ENCODE results near the gene MAU2. TPM values are rescaled to one million over a fixed set of nuclear protein-coding genes. Genes with fewer than 3 reads are reported as not detected.

Gene MAU2
- total and polyA plus RNA-seq, 2 of the 13 experiments (the other 11 are each of a cell fraction or from before 2014, with no cell fraction given) = 16.8 to 33.8 TPM

DNA sequence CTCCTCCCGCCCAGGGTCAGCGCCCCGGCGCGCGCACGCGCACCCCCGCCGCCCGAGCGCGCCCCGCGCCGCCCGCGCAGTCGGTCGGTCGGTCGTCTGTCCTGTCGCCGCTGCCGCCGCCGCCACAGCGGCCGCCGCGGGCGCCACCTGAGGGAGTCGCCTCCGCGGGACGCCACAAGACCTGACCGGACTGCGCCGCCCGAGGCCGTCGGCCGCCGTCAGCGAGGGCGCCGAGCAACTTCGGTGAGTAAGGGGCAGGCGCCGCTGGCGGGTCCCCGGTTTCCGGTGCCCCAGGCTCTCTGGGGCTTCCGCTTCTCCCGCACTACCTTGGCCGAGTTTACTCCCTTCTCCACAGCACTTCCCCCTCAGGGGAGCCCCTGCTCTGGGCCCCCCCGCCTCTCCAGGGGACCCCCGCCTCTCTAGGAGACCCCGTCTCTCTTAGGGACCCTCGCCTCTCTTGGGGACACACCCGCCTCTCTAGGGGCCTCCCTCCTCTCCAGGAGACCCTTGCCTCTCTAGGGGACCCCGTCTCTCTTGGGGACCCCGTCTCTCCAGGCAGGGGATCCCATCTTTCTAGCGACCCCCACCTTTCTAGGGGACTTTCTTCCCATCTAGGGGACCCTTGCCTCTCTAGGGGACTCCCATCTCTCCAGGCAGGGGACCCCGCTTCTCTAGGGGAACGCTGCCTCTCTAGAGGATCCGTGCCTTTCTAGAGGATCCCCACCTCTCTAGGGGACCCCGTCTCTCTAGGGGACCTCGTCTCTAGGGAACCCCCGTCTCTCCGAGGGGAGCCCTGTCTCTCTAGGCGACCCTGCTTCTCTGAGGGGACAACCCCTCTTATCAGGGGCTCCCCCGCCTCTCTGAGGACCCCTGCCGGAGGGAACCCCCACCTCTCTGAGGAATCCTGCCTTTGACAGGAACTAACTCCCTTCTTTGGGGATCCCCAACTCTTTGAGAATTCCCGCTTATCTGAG, 65.6 kb downstream of the MAU2 start:
- CTCF ChIA-PET (ENCODE audit: low intra/inter-chr PET ratio, low total read pairs) = no interaction called here
- peaks cover 45% of the 10 kb centered on the region for H3K79me2 ChIP-seq (ENCODE audit: insufficient read depth, low read length)
- TF ChIP-seq, protein P1, sequence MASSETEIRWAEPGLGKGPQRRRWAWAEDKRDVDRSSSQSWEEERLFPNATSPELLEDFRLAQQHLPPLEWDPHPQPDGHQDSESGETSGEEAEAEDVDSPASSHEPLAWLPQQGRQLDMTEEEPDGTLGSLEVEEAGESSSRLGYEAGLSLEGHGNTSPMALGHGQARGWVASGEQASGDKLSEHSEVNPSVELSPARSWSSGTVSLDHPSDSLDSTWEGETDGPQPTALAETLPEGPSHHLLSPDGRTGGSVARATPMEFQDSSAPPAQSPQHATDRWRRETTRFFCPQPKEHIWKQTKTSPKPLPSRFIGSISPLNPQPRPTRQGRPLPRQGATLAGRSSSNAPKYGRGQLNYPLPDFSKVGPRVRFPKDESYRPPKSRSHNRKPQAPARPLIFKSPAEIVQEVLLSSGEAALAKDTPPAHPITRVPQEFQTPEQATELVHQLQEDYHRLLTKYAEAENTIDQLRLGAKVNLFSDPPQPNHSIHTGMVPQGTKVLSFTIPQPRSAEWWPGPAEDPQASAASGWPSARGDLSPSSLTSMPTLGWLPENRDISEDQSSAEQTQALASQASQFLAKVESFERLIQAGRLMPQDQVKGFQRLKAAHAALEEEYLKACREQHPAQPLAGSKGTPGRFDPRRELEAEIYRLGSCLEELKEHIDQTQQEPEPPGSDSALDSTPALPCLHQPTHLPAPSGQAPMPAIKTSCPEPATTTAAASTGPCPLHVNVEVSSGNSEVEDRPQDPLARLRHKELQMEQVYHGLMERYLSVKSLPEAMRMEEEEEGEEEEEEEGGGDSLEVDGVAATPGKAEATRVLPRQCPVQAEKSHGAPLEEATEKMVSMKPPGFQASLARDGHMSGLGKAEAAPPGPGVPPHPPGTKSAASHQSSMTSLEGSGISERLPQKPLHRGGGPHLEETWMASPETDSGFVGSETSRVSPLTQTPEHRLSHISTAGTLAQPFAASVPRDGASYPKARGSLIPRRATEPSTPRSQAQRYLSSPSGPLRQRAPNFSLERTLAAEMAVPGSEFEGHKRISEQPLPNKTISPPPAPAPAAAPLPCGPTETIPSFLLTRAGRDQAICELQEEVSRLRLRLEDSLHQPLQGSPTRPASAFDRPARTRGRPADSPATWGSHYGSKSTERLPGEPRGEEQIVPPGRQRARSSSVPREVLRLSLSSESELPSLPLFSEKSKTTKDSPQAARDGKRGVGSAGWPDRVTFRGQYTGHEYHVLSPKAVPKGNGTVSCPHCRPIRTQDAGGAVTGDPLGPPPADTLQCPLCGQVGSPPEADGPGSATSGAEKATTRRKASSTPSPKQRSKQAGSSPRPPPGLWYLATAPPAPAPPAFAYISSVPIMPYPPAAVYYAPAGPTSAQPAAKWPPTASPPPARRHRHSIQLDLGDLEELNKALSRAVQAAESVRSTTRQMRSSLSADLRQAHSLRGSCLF (CRISPR knock-in tag; IDR thresholded peaks at IDR 0.05; ENCODE audit: borderline replicate concordance) = no peak
- TF ChIP-seq JDP2 (CRISPR knock-in tag; IDR thresholded peaks at IDR 0.05; ENCODE audit: borderline replicate concordance) = no peak
- no peak for TF ChIP-seq ZNF7 (CRISPR knock-in tag; IDR thresholded peaks at IDR 0.05)
- no peak for TF ChIP-seq ZNF563 (CRISPR knock-in tag; IDR thresholded peaks at IDR 0.05)
- TF ChIP-seq ZNF34 (CRISPR knock-in tag; IDR thresholded peaks at IDR 0.05; ENCODE audit: borderline replicate concordance) = no peak
- TF ChIP-seq NFYC (CRISPR knock-in tag; IDR thresholded peaks at IDR 0.05) = no peak
- no peak for TF ChIP-seq CAMTA2 (CRISPR knock-in tag; IDR thresholded peaks at IDR 0.05; ENCODE audit: borderline replicate concordance)
- TF ChIP-seq GPBP1L1 (CRISPR knock-in tag; IDR thresholded peaks at IDR 0.05) = no peak
- no peak for TF ChIP-seq NFAT5 (CRISPR knock-in tag; IDR thresholded peaks at IDR 0.05)

More for the DNA sequence above, 65.6 kb downstream of the MAU2 start:
- DNase-seq (ENCODE audit: low spot score) (no peak), ATAC-seq (peak; percentile 13), FAIRE-seq (no peak)
- Histone ChIP-seq H3K9me3 (ENCODE audit: low read length) (no peaks in the 10 kb centered on the region), H3K4me1 (ENCODE audit: insufficient read depth, low read length) (peaks cover 64% of the 10 kb centered on the region), H3K9ac (ENCODE audit: insufficient read depth, low read depth, low read length) (peak overlapping the region; percentile 89), H3K4me3 (replicated peaks in 1 of 3; ENCODE audit: insufficient read depth in 1 of 3, low read depth in 2 of 3, low read length in 3 of 3) (peak overlapping the region; percentile 73 to 87 (median 75)), H3K27me3 (ENCODE audit: control insufficient read depth in 1 of 2, insufficient read depth in 2 of 2, low read length in 2 of 2) (no peaks in the 10 kb centered on the region; a peak in 1 of 5 replicates), H3K27ac (ENCODE audit: extremely low read length, insufficient read depth, low read length) (peak overlapping the region; percentile 86), H2AFZ (ENCODE audit: low read length) (no peak overlapping the region), H3K36me3 (replicated peaks in 1 of 2; ENCODE audit: control insufficient read depth in 1 of 2, insufficient read depth in 2 of 2, low read length in 2 of 2) (no peaks in the 10 kb centered on the region), H4K20me1 (ENCODE audit: insufficient read depth, low read length) (no peaks in the 10 kb centered on the region), H3K4me2 (ENCODE audit: low read depth, low read length) (peak overlapping the region; percentile 82)
- no TSS peak for BruUV-seq (replicated peaks)
- POLR2A ChIA-PET = interaction anchor here (0.7 to 1.6 kb wide), 9 partner anchors 11 to 258 kb away, joined by 3 to 24 read pairs (median 3); partner anchors contain the start of genes GATAD2A, GMIP and NDUFA13
- intact Hi-C loops (cut with micrococcal nuclease; ENCODE audit: unreplicated experiment) = loop anchor here (1.0 kb wide), 2 partner anchors 9 to 20 kb away; no protein-coding TSS in a partner anchor
- in situ Hi-C loops (cut with HindIII; ENCODE audit: extremely low pct_ligation_motif_present, low pct_unique_long_range_greater_than_20kb) = no loop called here
- WGBS (ENCODE audit: low lambda C conversion rate) = 2% methylated on average over 16 of the region's 75 CpGs

All from HepG2 (cell line).